ENCODE measurements around the gene NKX1-2. TPM values are rescaled to one million over a fixed set of nuclear protein-coding genes. Genes with fewer than 3 reads are reported as not detected.

NKX1-2 gene
- total RNA-seq, 1 donor from 2014 or later = not detected

DNA sequence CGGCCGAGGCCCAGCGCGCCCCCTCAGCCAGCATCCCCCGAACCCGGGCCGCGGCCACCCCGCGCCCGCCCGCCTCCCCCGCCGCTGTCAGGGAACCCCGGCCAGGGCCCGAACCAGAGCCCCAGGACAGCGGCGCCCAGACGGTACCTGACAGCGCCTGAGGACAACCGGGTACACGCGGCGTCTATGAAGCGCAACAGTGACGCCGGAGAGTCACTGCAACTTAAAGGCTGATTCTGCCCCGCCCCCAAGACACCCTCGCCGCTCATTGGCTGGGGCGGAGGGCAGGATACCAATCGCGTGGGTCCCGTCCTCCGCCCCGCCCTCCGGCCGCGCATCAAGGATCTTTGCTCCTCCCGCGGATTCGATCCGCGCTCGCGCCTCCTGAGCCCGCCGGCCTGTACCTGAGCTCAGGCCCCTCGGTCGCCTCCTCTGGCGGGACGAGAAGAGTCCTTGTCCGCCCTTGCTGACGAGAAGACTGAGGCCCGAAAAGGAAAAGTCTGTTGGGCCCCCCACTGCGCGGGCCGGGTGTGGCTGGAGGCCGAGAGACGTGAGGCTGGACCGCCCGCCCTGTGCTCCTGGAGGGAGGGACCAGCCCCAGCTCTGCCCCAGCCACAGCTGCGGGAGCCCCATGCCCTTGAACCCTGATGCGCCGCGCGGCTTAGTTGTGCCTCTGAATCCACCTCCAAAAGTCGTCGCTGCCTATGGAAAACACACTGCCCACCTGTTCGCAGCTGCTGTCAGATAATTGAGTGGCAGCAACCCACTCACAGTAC lies 30.9 kb downstream of the NKX1-2 start, which contains the start of gene OAT:
OAT (minus strand) TSS at position 198 of the 776 bp plus-strand sequence. CDS start 6,752 bp downstream, outside the sequence.
- intact Hi-C loops (cut with micrococcal nuclease) = loop anchor here (1.0 to 2.0 kb wide), 7 partner anchors 9 to 1410 kb away; partner anchors contain the start of genes ACADSB, IKZF5 and LHPP

DNA sequence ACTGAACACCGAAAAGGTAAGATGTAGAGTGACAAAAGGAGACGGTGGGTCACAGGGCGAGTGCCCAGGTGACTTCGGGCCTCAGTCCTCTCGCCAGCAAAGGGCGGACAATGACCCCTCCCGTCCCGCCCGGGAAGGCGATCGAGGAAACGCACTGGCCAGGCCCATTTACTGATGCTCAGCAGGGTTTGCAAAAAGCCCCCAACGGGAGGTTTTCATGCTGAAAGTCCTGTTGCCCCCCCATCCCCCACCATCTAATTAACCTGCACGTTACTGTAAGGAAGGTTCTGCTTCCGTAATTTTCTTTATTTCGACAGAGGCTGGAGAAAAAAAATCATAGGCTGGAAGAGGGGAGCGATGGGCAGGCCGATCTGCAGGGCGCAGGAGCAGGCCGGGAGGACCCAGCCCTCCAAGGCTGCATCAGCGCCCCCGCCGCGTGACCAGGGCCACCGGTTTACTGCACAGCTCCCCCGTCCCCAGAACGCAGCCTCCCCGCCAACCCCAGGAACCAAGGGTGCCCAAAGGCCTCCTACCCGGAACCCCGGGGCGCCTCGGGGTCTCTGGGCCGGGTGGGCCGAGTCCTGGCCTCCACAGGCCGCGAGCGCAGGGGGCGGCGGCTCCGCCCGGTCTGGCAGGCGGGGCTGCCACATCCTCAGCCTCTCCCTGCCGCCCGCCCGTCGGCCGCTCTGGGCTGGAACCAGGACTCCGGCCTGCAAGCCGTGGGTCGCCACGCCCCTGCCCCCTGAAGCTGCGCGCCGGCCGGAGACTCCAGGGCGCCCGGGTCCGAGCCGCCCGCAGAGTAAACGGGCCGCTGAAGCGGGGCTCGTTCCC lies 31.7 kb downstream of the NKX1-2 start:
- intact Hi-C loops (cut with micrococcal nuclease) = loop anchor here (1.0 to 2.0 kb wide), 6 partner anchors 8 to 1409 kb away; partner anchors contain the start of genes ACADSB and IKZF5

DNA sequence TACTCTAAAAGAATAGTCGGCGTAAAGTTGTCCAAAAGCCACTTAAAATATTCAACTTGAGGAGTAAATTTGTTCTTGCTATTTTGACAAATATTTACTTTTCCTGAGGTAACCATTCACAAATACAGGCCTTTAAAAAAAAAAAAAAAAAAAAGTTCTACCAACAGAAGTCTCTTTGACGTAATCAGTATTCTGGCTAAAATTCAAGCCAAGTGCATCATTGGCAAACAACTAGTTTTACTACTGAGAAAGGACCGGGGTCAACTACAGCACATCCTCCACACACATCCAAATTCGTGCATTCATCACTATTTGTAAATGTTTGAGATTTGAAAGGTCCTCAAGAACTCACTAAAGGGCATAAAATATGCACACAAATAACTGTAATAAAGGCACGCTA lies 33.1 kb downstream of the NKX1-2 start:
- intact Hi-C loops (cut with micrococcal nuclease) = no loop called here

DNA sequence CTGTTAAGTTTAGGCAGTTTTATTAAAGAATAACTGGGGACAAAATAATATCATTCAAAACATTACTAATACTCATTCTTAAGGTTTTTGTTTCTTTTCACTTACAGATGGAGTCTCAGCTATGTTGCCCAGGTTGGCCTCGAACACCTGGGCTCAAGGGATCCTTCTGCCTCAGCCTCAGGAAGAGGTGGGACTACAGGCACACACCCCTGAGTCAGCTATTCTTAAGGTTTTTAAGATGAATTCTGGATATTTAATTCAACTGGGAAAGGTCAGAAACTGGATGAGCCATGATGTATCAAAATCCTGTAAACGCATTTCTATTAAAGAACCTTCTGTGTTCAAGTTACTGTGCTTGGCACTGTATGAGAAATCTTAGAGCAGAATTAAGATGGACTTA lies 34.6 kb downstream of the NKX1-2 start:
- intact Hi-C loops (cut with micrococcal nuclease) = no loop called here

DNA sequence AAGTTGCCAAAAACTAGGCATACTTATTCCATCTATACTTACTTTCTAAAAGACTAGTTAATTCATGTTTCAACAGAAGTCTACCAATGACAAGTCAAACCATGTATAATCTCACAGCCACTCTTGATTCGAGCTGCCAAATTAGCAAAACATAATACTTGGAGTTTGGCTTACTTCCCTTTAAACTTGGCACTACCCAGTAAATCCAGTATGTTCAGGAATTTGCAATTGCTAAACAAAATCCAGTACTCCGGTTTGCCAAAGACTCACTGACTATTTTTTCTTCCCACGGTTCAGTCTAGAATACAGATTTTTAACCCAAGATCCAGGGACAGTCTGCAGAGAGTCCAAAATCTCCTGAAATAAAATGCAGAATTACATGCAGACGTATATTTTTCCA lies 35.8 kb downstream of the NKX1-2 start:
- intact Hi-C loops (cut with micrococcal nuclease) = no loop called here

DNA sequence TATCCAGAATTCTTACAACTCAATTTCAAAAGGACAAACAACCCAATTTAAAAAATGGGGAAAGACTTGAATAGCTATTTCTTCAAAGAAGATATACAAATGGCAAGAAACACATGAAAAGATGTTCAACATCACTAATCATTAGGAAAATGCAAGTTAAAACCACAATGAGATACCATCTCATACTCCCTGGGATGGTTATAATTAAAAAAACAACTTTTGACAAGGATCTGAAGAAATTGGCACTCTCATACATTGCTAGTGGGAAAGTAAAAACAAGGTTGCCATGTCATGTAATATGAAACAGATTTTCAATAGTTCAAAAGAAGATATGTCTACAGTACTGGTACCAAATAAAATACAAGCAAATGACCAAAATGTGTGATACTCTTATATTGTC lies 40.1 kb downstream of the NKX1-2 start:
- intact Hi-C loops (cut with micrococcal nuclease) = loop anchor here (1.0 kb wide), 1 partner anchor 9 kb away; the partner anchor contains the start of gene OAT

DNA sequence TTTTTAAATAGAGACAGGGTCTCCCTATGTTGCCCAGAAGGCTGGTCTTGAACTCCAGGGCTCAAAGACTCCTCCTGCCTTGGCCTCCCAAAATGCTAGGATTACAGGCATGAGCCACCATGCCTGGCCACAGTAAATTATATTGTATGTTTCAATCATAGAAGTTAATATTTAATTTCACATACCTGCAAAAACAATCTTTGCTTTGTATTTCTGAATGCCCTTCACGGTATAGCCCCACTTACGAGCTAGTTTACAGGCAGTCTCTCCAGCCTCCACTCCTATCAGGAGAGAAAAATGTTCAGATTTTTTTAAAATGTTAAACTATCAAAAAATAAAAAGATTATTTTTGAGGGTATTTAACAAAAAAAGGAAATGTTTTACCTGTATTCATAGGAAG lies 41.5 kb downstream of the NKX1-2 start:
- intact Hi-C loops (cut with micrococcal nuclease) = no loop called here

DNA sequence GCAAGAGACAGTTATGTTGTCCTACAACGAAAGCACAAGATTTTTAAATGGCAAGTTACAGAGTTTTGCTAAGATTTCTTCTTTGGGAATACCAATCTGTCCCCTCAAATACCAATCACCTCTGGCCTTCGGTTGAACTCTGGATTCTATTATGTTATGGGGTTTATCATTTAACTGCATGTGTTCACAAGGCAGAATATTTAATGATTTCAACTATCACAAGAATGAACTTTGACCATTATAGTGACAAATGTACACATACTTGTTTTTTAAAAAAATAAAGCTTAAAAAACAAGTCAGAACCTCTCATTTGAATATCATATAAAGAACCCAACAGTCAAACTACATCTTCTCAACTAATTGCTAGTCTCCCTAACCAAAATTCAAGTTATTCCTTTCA lies 42.4 kb downstream of the NKX1-2 start:
- intact Hi-C loops (cut with micrococcal nuclease) = no loop called here

DNA sequence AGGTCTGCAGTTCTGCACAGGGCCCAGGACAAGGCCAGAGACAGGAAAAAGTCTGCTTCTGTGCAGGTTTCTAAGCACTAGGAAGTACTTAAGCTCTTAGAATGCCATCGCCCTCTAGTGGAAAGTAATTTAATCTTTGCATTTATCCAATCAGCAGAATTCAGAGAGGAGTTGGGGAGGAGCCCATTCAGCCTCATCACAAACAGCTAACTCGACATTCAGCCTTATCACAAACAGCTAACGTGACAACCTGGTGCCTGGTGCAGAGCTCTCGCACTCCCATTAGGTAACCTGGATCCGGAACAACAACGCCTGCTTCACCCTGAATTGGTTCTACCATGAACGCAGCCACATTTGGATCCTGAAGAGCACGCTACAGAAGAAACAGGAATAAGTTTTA lies 46.3 kb downstream of the NKX1-2 start:
- intact Hi-C loops (cut with micrococcal nuclease) = loop anchor here (1.0 to 5.0 kb wide), 3 partner anchors 14 to 821 kb away; partner anchors contain the start of gene OAT

DNA sequence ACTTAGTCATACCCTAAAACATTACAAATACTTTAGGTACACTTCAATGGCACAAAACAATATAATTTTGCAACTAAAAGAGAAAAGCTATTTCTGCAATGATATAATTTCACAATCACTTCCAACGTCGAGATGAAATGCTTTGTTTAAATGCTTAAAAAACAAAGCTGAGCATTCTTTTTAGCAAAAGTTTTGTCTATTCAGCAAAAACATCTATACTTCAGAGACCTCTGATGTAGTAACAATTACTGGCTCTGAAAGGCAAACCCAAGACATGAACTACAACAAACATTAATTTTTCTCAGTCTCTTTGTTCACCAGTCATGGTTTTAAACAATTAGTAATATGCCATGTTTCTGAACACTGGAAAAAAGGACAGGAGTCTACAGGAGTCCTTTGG lies 47.6 kb downstream of the NKX1-2 start:
- intact Hi-C loops (cut with micrococcal nuclease) = loop anchor here (5.0 kb wide), 1 partner anchor 820 kb away; no protein-coding TSS in a partner anchor

DNA sequence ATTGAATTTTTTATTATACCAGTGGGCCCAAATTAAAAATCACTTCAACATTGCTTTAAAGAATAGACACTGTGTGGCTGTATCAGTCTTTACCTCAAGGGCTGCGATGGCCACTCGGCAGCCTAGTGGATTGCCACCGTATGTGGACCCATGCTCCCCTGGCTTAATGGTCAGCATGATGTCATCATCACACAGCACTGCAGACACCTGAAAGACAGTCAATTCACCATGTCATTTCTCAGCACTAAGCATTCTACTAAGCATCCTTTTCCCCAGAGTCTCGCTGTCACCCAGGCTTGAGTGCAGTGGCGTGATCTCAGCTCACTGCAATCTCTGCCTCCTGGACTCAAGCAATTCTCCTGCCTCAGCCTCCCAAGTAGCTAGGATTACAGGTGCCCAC lies 48.2 kb downstream of the NKX1-2 start:
- intact Hi-C loops (cut with micrococcal nuclease) = loop anchor here (5.0 kb wide), 1 partner anchor 819 kb away; no protein-coding TSS in a partner anchor

Other genes starting within 250 kb of the NKX1-2 start
- 31.2 and 34.7 TPM in 2 replicates for gene OAT, start 31.1 kb downstream of the NKX1-2 start, total RNA-seq
- 18.0 and 19.7 TPM in 2 replicates for gene LHPP, start 11.8 kb upstream of the NKX1-2 start, total RNA-seq